Activated CD8-positive, alpha-beta memory T cell treated with anti-CD3 and anti-CD28 coated beads, Interleukin-2, amount 50 U/mL, for 24 hours (primary cell): ENCODE results near the gene PATZ1.
"Not testable (repeated sequence)": the region's sequence is repeated elsewhere in the genome, so short reads cannot be mapped to it uniquely, and the experiment has no call there.

Source experiments
- DNase-seq: peaks from one replicate; pipeline ENCODE4 v3.0.0-alpha.2; 2020; ENCODE audit errors: extremely low read depth

Gene PATZ1, protein sequence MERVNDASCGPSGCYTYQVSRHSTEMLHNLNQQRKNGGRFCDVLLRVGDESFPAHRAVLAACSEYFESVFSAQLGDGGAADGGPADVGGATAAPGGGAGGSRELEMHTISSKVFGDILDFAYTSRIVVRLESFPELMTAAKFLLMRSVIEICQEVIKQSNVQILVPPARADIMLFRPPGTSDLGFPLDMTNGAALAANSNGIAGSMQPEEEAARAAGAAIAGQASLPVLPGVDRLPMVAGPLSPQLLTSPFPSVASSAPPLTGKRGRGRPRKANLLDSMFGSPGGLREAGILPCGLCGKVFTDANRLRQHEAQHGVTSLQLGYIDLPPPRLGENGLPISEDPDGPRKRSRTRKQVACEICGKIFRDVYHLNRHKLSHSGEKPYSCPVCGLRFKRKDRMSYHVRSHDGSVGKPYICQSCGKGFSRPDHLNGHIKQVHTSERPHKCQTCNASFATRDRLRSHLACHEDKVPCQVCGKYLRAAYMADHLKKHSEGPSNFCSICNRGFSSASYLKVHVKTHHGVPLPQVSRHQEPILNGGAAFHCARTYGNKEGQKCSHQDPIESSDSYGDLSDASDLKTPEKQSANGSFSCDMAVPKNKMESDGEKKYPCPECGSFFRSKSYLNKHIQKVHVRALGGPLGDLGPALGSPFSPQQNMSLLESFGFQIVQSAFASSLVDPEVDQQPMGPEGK

DNA sequence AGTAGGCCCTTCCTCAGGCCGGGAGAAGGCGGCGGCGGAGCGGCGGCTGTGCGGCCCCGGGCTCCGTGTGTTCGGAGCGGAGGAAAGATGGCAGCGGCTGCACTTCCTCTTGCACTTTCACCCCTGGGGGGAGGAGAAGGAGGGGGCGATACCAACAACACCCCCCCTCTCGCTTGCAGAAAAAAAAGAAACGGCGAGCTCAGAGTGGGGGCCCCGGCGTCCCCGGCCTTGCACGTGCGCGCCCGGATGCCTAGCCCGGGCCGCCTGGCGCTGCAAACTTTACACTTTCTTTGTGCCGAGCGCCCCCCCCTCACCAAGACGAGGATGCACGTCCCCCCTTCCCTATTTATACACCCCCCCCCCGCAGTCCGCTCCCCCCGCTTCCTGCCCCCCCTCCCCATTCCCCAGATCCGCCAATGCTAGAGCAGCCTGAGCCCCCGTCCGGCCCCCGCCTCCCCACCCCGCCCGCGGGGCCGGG lies at the start of gene PATZ1:
Gene PATZ1 (minus strand): TSS at position 92 of the 478 bp plus-strand sequence. CDS start 744 bp downstream, outside the sequence.
- DNase-seq = no peak

DNA sequence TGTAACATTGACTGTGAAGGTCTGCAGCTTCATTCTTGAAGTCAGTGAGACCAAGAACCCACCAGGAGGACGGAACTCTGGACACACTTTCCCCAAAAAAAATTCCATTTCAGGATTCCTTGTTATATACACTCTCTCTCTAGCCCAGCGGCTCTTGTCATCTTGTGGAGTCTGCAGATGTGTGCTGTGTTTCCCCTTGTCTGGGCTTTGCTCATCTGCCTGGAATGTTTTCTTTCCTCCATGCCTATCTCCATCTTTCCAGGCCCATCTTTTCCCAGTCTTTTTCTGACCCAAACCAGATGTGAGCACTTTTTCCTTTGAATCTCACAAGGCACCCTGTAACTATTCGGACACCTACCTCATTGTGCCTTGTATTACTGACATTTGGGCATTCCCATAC lies 48.2 kb upstream of the PATZ1 start:
- no peak for DNase-seq

DNA sequence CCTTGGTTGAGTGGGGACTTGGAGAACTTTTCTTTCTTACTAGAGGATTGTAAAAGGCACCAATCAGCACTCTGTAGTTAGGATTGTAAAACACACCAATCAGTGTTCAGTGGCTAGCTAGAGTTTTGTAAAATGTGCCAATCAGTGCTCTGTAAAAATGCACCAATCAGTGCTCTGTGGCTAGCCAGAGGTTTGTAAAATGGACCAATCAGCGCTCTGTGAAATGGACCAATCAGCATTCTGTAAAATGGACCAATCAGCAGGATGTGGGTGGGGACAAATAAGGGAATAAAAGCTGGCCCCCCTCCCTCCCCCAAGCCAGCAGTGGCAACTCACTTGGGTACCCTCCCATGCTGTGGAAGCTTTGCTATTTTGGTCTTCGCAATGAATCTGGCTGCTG lies 47.7 kb upstream of the PATZ1 start:
- DNase-seq = no peak

DNA sequence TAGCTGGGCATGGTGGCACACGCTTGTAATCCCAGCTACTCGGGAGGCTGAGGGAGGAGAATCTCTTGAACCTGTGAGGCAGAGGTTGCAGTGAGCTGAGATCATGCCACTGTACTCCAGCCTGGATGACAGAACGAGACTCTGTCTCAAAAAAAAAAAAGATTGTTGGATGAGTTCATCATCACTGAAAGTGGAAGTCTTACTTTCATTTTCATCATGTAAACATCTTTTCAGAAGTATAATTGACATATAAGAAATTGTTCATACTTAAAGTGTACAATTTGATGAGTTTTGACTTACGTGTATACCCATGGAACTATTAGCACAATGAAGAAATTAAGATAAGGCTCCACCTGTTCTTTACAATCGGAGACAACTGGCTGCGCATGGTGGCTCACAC lies 32.5 kb upstream of the PATZ1 start:
- not testable (repeated sequence) for DNase-seq

DNA sequence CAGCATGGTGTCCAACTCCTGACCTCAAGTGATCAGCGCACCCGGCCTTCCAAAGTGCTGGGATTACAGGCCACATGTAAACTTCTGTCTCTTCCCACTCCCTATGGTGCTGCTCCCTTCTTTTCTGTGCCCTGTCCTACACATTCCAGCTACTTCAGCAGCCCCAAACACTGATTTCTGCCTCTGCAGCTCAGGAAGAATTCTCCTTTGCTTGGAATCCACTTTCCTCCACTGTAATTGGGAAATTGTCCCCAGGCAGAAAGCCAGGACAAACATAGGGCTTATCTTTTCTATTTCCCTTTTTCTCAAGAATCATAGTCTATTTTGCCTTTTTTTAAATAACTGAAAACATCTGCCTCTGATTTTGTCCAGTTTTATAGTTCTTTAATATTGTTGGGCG lies 32.0 kb upstream of the PATZ1 start:
- no peak for DNase-seq

DNA sequence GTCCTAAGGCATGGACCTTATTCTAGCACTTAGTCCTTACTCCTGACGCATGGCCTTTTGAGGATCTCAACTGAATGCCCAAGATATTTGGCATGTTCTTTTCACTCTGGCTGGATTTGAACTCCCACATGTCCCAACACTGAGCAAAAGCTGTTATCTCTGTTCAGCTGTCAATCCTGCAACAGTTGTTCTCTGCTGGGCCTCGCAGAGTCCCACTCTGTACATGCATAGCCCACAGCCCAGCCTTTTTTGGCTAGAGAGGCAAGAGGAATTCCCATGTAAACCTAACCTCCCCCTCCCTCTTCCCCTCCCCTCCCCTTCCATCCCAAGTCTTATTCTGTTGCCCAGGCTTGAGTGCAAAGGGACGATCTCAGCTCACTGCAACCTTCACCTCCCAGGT lies 31.5 kb upstream of the PATZ1 start:
- no peak for DNase-seq

DNA sequence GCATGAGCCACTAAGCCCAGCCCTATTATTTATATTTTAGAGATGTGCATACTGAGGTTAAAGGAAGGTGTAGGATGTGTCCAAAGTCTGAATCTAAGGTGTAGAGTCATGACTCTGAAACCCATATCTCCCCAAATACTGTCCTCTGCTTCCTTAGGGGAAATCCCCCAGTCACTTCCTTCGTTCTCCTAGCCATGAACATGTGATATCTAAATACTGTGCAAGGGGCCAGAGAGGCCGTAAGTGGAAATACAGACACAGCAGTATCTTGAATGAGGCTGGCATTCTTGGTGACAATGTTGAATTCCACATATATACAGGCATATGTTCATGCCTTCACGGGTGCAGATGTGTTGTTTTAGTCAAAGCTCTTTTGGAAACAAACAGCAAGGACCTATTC lies 21.3 kb upstream of the PATZ1 start:
- no peak for DNase-seq

DNA sequence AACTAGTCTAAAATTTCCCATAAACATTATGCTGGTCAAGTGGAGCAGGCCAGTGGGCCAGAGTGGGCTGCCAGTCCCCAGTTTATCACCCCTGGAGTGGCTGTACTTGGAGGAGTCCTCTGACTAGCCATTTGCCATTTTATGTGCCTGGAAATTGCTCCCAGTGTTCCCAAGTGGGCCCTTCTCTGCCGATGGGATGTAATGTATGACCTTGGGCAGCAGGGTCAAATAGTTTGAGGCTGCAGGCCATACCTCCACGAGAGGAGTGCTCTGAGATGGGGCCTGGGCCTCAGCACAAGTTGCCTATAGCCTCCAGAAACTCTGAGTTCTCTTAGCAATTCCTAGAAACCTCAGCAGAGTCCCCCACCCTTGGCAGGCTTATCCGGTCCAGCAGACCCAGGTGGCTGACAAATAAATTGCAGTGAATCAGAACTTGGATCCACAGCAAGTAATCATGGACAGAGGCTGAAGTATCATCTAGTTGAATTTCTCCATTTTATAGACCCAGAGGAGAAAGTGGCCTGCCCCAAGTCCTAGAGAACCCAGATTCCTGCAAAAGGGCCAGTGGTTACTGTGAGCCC lies 17.8 kb upstream of the PATZ1 start:
- DNase-seq = no peak

DNA sequence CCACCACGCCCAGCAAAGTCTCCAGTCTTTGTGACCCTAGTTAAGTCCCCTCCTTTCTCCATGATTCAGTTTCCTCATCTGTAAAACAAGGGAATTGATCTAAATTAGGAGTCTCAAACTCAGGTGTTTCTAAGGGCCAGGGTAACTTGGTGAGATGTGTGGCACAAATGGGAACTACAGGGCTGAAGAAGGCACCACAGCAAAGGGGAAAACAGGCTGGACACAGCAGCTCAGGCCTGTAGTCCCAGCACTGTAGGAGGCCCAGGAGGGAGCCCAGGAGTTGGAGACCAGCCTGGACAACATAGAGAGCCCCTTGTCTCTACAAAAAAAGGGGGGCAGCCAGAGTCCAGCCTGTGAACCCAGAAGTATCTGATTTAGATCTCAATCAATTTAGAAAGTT lies 15.6 kb upstream of the PATZ1 start:
- no peak for DNase-seq

DNA sequence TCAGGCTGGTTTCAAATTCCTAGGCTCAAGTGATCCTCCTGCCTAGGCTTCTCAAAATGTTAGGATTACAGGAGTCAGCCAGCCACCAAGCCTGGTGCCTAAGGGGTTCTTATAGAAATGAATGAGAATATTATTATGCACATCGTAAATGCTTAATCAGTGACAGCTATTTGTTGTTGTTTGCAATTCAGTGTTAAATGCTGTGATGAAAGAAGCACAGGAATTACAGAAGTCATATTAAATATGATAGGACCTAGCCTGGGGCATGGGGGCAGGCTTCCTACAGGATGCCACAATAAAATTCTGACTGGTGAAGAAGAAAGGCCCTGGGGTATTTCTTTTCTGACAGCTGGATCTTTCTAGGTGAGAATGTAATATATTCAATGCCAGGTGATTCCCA lies 13.9 kb upstream of the PATZ1 start:
- DNase-seq = no peak

DNA sequence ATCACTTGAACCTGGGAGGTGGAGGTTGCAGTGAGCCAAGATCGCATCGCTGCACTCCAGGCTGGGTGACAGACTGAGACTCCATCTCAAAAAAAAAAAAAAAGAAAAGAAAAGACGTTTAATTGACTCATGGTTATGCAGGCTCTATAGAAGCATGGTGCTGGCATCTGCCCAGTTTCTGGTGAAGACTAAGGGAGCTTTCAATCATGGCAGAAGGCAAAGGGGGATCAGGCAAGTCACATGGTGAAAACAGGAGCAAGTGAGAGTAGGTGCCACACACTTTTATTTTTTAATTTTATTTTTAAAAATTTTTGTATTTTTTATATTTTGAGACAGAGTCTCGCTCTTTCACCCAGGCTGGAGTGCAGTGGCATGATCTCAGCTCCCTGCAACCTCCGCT lies 8.4 kb upstream of the PATZ1 start:
- DNase-seq = no peak

DNA sequence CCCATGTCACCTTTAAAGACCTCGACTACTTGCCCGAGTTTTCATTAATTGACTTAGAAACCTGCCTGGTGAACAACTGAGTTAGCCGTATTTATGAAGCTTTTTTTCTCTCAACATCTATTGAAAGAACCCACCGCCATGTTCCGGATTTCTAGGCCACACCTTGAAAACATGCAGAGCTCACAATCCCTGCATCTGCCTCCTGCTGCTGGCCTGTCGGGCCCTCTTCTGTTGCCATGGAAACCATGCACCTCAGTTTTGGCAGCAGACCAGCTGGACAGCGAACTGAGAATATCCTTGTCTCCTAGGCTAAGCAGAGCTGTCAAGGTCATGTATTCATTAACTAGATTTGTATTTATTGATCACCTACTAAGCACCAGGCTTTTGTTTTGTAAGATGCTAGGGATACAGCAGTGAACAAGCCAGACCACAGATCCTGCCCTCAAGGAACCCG lies 4.3 kb upstream of the PATZ1 start:
- DNase-seq = no peak

DNA sequence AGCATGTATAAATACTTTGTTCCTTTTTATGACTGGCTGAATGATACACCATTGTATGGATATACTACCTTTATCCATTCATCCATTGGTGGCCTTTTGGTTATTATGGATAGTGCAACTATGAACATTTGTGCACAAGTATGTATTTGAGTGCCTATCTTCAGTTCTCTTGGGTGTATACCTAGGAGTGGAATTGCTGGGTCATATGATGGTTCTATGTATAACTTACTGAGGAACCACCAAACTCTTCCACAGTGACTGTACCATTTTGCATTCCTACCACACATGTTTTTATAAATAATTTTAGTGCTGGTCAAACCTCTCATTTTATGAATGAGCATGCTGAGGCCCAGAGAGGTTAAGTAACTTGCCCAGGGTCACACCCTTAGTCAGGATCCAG lies 3.8 kb upstream of the PATZ1 start:
- DNase-seq = no peak

DNA sequence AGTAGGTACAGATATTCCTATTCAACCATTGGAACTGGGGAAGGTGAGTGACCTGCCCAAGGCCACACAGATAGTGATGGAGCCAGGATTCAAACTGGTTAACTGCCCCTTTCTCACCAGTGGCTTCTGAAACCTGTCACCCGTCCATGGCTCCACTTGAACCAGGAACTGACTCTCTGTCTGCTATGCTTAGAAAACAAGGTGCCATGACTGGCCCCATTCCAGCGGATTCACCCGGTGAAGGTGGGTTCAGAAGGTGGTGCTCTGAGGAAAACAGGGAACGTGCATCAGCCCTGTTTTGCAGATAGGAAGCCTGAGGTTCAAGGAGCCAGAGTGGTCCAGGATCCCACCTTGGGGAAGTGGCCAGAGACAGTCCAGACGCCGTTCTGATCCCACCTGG lies 2.6 kb upstream of the PATZ1 start:
- no peak for DNase-seq

DNA sequence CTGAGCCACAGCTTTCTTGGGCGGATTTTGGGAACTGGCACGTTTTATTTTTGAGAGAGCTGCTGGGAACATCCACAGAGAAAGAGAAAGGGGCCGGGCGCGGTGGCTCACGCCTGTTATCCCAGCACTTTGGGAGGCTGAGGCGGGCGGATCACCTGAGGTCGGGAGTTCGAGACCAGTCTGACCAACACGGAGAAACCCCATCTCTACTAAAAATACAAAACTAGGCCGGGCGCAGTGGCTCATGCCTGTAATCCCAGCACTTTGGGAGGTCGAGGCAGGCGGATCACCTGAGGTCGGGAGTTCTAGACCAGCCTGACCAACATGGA lies 1.8 kb upstream of the PATZ1 start:
- not testable (repeated sequence) for DNase-seq

DNA sequence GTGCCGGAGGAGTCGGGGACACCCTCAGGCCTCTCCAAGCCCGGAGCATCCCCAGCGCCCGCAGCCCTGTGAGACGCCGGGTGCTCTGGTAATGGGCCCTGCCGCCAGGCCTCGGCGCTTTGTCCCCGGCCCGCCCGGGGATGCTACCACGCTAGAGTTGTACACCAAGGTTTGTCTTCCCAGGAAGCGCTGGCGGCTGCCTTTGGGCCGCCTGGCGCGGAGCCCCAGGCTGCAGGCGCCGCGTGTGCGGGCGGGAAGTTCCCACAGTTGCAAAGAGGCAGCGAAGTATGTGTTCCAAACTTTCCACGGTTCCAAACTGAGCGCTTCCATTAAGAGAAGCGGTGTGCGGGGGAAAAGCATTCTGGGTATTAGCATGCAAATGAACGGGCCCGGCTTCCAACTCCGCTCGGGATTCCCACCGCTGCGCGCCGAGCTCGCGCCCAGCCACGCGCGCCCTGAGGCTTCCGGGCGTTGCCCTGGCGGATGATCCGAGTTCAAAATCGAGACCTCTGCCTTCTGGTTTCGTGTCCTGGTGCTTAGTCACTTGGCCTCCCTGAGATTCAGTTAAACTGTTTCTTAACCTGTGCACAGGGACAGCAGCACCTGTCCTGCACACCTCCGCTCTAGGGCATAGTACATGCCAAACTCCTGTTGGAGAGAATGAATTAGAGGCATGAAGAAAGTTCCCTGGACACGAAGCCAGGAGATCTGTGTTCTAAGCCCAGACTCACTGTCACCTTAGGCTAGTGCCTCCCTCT lies 1.3 kb upstream of the PATZ1 start:
- DNase-seq = no peak

DNA sequence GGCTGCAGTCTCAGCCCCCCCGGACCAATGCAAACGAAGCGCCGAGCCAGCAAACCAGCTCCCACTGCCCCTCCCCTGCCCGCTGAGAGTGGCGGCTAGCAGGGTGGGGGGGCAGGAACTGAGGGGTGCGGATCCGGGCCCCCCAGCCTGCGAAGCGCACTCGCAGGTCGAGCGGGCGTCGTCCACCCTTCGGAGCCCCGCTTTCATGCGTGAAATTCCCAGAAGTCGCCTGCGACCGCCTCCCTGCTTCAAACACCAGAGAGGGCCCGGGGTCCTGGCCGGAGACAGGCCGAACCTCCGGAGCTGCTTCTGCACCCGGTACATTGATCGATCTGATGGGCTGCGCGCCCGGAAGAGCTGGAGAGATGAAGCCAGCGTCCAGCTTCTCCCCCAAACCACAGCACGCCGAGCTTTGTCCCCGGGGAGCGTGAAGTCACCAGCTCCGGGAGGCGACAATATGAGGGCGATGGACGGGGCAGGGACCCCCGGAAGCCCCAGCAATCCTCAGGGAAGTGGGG lies 646 bp upstream of the PATZ1 start:
- DNase-seq = no peak

DNA sequence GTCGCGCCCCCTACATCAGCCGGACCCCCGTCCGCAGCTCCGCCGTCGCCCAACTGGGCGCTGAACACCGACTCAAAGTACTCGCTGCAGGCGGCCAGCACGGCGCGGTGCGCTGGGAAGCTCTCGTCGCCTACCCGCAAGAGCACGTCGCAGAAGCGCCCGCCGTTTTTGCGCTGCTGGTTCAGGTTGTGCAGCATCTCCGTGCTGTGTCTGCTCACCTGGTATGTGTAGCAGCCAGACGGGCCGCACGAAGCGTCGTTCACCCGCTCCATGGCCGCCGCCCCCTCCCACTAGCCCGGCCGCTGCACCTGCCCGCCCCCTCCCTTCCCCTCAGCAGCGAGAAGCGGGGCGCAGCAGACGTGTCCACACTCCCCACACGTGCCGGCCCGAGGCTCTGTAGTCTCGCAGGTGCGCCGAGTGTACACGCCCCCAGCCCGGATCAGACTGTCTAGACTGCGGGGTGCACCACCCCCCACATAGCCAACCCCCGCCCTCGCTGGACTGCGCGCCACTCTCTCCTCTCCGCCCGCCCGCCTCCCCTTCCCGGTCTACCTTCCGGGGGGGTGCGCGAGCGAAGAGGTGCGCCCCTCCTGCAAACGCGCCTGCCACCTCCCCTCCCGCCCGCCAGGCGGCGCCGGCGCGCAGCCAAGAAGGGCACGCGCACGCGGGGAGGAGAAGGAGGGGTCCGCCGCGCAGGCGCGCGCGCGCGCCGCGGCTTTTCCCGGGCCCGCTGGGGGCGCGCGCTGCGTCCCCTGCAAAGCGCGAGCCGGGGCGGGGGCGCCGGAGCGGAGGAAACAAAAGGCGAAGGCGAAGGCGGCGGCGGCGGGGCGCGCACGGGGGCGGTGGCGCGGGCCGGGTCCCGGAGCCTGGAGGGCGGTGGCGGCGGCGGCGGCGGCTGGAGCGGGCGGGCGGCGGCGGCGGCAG lies 553 bp downstream of the PATZ1 start:
- DNase-seq = peak; percentile 56

DNA sequence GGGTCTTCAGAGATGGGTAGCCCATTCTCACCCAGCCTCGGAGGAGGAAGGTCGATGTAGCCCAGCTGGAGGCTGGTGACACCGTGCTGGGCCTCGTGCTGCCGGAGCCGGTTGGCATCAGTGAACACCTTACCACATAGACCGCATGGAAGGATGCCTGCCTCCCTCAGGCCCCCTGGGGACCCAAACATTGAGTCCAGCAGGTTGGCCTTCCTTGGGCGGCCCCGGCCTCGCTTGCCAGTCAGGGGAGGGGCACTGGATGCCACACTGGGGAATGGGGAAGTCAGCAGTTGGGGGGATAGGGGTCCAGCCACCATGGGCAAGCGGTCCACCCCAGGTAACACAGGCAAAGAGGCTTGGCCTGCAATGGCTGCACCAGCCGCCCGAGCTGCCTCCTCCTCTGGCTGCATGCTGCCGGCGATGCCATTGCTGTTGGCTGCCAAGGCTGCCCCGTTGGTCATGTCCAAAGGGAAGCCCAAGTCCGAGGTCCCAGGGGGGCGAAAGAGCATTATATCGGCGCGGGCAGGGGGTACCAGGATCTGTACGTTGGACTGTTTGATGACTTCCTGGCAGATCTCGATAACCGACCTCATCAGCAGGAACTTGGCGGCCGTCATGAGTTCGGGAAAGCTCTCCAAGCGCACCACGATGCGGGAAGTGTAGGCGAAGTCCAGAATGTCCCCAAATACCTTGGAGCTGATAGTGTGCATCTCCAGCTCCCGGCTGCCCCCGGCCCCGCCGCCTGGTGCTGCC lies 1.4 kb downstream of the PATZ1 start:
- DNase-seq = no peak

DNA sequence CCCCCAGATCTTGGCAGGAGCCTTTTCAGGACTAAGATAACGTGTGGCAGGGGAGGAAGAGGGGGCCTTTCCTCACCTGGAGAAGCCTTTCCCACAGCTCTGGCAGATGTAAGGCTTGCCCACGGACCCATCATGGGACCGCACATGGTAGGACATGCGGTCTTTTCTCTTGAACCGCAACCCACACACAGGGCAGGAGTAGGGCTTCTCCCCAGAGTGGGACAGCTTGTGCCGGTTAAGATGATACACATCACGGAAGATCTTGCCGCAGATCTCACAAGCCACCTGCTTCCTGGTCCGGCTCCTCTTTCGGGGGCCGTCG lies 1.9 kb downstream of the PATZ1 start:
- DNase-seq = no peak
